EH (cell line): ENCODE measurements around the gene PLA2G6.
"Not testable (repeated sequence)": the region's sequence is repeated elsewhere in the genome, so short reads cannot be mapped to it uniquely, and the experiment has no call there.

Source experiments
- DNase-seq: peaks from one replicate; pipeline ENCODE4 v3.0.0-alpha.2; 2015; ENCODE audit warnings: low read depth

The PLA2G6 gene

DNA sequence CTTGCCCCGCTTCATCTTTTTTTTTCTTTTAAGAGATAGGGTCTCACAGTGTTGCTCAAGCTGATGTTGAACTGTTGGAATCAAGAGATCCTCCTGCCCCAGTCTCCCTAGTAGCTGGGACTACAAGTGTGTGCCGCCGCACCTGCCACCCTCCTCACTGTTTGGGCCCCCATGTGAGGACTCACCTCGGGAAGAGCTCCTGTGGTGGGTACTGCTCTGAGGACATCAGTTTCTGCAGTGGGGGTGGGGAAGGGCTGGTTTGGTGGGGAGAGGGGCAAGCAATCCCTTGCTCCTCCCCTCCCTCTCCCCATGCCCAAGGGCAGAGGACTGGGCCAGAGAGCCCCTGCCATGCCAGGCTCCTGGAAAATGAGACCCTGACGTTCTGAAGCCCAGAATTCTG is 96.1 kb downstream of the PLA2G6 start:
- DNase-seq, result no peak

DNA sequence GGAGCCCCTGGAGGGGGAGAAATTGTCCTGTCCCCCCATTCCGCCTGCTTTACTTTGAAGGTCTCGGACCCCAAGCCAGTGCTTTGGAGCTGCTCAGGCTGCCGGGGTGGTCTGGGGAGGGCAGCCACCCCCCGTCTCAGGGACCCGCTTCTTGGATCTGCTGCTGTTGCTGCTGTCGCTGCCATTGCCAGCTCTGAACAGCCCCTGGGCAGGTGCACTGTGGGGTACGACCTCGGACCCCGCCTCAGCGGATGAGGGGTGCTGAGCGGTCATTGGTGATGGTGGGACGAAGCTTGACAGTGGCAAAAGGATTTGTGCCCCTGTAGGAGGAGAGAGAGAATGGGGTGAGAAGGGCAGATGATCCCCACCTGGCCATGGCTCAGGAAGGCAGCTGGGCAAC is 96.6 kb downstream of the PLA2G6 start:
- DNase-seq, result no peak

DNA sequence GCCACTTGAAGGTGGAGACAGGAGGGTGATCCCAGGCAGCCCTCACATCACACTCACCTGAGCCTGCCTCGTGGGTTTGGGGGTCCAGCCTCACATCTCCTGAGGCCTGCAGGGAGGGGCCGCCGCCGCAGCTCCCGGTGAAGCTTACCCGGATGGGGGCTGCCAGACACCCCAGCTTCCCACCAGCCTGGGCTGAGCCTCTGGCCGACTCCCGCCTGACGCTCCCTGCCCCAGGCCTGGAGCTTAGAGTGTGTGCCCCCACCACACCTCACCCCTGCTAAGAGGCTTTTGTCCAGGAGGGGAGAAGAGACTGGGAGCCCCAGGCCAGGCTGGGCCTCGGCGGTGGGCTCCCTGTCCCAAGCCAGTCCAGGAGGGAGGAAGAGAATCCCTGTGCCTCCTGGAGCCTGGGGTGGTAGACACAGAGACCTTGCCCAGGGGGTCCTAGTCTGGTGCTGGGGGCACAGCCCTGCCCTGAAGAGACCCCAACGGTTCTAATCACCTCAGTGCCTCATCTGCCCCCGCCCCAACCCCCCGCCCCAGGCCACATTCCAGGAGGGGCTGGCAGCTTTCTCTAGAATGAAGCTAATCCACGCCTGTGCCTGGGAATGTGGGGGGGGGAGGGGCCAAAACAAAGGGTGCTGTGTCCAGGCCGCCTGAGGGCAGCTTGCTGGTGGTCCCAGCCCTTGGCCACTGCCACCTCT is 97.5 kb downstream of the PLA2G6 start, which contains the start of gene SLC16A8:
Gene SLC16A8, minus strand, starts transcription at position 254 of the 701 bp plus-strand sequence. CDS start 1,311 bp downstream, outside the sequence.
- no peak for DNase-seq

DNA sequence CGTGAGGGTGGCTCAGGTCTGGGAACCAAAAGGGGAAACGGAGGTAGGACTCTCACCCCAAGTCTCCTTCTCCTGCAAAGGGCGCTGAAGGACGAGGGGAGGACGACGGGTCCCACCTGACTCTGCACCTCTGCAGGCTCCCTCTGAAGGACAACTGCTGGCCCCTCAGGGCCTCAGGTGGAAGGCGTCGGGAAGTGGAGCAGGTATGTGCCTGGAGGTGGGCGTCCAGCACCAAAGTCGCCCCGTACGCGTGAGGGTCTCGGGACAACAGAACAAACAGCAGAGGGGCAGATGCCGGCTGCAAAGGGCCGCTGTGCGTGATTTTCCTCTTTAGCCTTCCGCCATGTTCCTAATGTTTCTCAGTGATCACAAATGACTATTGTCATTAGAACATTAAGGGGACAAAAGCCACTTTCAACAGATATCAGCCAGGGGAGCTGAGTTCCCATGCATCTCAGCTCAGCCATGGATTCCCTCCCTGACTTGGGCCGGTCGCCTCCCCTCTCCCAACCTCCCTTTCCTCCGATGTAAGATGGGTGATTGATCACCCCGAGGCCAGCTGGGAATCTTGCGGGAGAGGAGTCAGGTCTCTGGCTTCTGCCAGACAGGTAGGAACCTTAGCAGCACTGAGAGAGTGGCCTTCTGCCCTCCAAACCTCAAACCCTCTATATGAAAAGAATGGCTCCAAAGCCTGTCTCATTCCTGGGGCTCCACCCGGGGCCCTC is 98.5 kb downstream of the PLA2G6 start:
- DNase-seq, result no peak

DNA sequence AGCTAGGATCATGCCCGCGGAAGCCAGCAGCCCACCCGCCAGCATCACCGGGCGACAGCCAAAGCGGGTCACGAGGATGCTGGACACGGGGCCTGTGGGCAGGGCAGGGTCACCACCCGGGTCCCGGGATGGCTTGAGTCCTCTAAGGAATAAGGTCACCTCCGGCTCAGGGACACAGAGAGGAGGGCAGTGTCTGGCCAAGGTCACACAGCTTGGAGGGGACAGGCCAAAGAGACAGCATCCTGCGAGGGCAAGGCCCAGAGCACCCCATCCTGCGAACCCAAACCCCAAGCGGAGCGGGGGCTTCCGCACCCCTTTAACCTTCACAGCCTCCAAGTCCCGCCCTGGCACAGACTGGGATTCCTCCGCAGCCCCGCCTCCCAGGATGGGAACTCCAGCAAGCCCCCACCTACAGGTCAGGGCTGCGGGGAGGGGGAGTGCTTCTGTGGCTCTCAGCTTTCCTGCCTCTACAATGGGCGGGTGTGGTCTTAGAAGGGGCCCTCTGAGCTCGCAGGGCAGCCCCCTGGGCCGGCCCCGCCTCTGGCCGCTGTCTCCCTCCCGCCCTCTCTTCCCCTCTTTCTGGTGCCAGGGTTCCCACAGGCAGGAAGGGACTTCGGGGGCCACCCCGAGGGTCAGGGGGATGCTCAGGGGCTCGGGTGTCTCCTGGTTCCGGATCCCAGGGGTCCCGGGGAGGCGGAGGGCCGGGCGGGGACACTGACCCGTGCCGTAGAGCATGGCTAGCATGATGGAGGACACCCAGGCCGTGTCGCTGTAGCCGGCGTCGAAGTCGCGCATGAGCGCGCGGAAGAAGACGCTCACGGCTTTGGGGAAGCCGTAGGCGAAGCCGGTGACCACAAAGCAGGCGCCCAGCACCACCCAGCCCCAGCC is 99.4 kb downstream of the PLA2G6 start:
- no peak for DNase-seq

DNA sequence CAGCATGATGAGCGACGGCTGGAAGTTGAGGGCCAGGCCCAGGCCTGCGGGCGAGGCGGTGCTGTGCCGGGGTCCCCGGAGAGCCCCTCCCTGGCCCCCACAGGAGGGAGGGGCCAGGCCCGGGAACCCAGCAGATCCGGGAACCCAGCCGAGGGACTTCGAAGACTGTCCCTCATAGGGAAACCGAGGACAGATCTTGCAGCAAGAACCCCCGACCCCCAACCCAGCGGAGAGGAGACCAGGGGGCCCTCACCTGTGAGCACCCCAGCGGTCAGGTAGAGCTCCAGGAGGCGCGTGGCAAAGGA is 100.0 kb downstream of the PLA2G6 start:
- DNase-seq, result no peak

DNA sequence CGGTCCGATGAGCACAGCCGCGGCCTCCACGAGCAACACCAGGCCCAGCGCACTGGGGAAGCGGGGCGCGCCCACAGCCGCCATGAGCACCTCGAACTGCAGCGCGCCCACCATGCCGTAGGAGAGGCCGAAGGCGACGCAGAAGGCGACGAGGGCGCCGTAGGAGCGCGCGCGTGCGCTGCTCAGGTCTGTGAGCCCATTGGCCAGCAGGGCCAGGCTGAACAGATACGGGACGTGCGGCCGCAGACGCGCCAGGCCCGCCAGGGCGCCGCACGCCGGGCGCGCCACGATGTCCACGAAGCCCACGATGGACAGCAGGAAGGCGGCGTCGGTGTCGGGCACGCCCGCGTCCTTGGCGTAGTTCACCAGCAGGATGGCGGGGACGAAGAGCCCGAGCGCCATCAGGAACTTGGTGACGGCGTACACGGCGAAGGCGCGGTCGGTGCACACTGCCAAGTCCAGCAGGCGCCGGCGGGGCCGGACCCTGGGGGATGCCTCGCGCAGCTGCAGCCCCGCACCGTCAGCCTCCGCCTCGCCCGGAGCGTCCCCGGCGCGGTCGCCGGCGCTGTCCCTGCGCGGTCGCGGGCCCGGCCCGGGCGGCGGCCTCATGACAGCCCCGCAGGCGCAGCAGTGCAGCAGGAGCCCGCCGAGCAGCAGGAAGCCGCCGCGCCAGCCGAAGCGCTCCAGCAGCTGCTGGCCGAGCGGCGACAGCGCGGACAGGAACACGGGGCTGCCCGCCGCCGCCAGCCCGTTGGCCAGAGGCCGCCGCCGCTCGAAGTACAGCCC is 100.6 kb downstream of the PLA2G6 start:
- peak; percentile 52 for DNase-seq

DNA sequence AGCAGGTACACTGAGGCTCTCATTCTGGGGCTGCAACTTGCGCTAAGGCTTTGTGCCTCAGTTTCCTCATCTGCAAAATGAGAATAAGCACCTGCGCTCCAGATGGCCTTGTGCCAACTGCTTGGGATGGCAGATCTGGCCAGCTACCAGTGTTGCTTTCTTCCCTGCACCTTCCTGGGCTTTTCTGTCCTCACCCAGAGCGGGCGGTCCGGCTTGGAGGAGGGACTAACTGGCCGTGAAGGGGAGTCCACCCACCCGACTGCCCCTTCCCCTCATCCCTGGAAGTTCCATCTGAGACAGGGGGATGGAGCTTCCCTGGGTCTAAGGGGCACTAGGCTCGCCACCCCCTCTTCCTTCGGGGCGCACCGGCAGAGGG is 101.2 kb downstream of the PLA2G6 start:
- no peak for DNase-seq

DNA sequence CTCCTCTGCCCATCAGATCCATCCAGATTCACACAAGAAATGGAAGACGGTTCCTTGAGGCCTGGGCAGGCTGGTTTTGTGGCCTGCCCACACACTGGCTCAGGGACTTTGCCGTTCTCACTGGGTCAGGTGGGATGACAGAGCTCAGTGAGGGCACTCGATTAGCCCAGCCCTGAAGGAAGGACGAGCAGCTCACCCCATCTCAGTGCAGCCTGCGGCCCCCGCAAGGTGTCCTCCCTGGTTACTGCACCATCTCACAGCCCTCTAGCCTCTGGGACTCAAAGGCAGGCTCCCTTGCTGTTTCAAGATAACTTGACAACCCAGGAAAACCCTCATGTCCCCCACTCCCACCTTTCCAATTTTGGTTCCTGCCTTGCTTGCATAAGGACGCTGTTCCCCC is 101.8 kb downstream of the PLA2G6 start:
- no peak for DNase-seq

DNA sequence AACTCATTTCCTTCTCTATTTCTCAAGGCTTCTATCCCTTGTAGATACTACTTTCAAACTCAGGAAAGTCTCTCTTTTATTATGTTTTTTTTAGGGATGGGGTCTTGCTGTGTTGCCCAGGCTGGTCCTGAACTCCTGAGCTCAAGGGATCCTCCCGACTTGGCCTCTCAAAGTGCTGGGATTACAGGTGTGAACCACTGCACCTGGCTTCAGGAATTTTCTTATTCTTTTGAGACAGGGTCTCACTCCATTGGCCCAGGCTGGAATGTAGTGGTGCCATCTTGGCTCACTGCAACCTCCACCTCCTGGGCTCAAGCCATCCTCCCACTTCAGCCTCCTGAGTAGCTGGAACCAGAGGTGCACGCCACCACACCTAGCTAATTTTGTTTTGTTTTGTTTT is 102.4 kb downstream of the PLA2G6 start:
- not testable (repeated sequence) for DNase-seq

DNA sequence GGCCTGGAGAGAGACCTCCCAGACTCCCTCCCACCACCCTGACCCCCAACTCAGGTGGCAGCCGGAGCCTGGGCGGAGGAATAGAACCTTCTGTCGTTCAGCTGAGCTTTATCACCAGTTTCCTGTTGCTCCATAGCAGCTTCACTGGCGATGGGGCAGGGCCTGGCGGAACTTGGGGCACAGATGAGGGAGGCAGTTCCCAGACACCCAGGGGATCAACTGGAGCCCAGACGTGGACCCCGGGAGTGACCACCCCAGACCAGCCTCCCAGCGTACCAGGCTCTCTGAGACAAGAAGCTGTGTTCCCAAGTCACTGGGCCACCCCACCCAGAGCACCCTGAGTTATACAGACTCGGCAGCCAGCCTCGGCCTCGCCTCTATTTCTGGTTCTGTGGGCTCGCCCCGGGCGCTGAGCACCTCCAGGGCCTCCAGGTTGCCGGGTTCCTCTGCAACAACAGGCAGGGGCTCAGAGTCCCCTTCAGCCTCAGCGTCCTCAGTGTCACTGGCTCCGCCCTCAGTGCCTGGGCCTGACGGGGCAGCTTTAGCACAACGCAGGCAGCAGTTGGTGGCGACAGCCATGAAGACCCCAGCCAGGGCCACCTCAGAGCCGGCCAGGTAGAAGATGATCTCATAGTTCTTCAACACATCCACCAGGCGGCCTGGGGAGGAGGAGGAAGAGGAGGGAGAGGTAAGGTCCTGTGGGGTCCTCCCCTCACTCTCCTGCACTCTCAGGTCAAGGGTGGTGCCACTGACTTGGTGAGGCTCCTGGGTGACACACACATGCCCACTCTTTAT is 103.4 kb downstream of the PLA2G6 start:
- DNase-seq, result no peak

DNA sequence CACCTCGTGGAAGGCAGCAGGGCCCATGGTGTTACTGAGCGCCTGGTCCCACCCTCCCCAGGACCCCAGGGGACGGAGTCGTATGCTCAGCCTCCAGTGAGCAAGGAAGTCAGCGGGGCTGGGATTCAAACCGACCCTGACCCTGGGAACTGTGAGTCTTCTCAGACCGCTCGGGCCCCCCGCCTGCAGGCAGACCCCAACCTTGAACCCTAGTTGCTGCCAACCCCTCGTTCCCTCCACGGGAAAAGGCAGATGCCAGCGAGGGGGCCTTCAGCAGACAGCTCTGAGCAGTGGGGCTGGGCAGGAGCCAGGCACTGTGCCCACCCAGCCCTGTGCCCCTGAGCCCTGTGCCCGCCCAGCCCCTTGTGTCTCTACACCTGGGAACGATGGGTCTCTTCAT is 104.0 kb downstream of the PLA2G6 start:
- no peak for DNase-seq

DNA sequence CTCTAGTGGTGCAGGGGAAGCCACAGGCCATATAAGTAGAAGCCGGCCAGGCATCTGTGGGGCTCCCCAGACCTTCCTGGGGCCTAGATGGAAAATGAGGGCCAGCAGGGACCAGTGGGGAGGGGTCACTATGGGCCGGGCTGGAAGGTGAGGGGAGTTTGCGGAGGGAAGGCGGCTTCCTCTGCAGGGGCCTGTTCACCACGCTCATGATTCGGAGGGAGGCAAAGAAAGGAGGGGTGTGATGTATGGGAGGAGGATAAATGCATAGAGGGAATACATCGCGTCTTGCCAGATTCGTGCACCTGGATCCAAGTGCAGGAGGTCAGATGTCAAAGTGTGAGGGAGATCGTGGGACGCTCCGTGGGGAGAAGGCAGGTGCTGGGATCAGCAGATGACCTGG is 104.5 kb downstream of the PLA2G6 start:
- DNase-seq, result no peak

DNA sequence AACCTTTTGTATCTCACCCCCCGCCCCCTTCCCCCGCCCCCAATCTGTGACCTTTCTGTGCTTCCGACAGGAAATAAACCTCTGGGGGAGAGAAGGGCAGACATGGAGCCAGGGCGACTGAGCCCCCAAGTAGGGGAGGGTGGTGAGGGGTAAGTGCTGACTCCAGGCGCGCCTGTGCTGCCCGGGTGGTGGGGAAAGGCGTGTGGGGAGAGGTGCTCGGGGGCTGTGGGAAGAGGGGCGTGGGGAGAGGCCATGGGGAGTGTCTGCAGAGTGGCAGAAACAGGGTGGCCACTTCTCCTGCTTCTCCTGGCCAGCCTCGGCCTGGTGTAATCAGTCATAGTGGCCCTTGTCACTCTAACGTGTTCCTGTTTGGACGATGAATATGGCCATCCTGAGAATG is 105.7 kb downstream of the PLA2G6 start:
- DNase-seq, result no peak

DNA sequence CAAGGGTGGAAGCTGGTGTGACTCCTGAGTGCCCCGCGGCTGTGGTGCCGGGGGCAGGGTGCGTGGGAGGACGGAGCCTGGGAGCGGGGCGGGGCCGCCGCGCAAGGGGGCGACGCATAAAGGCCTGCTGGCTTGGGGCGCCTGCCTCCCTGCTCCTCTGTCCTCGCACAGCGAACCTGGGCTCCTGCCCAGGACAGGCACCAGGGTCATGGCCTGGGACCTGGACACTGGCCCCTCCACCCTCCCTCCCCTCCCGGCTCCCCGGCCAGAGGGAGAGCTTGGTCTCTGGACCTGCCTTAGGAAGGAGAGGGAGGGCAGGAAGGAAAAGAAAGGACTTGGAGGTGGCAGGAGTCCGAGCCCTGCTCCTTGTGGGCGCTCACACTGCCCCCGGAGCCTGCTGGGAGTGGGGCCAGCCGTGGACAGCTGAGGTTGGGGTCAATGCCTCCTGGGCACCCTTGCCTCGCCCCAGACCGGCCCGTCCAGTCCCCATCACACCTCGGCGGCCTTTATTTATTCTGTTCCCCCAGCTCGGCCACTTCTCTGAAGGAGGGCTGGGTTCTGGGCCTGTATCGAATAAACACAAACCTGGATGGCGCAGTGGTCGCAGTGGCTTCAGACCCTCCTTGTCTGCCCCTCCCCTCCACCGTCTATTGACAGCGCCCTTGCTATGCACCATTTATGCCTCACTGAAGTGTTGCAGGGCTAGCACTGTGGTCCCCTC is 106.4 kb downstream of the PLA2G6 start:
- no peak for DNase-seq

DNA sequence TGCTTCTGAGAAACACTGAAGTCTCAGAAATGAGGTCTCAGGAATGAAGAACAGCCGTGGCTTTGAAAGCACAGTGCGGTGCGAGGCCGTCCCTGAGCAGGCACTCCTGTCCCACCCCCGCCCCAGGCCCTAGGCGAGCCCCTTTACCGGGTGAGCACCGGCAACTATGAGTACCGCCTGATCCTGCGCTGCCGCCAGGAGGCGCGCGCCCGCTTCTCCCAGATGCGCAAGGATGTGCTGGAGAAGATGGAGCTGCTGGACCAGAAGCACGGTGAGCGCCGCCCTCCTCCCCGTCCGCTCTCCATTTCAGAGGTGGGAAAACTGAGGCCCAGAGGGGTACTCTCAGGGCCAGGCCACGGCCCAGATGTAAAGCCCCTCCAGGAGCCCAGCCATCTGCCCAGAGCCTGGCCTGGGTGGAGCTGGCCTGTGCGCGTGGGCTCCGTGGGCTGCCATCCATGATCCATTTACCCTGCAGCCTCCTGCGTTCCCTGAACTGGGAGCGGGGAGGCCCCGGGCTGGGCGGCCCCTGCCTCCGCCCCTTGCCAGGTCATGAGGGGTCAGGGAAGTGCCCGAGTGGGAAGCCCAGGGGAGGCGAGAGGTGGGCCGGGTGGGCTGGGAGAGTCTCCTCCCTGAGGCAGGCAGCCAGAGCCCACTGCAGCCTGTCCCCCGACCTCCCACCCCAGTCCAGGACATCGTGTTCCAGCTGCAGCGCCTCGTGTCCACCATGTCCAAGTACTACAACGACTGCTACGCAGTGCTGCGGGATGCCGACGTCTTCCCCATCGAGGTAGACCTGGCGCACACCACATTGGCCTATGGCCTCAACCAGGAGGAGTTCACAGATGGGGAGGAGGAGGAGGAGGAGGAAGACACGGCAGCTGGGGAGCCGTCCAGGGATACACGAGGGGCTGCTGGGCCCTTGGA is 107.2 kb downstream of the PLA2G6 start:
- DNase-seq, result peak; percentile 47

DNA sequence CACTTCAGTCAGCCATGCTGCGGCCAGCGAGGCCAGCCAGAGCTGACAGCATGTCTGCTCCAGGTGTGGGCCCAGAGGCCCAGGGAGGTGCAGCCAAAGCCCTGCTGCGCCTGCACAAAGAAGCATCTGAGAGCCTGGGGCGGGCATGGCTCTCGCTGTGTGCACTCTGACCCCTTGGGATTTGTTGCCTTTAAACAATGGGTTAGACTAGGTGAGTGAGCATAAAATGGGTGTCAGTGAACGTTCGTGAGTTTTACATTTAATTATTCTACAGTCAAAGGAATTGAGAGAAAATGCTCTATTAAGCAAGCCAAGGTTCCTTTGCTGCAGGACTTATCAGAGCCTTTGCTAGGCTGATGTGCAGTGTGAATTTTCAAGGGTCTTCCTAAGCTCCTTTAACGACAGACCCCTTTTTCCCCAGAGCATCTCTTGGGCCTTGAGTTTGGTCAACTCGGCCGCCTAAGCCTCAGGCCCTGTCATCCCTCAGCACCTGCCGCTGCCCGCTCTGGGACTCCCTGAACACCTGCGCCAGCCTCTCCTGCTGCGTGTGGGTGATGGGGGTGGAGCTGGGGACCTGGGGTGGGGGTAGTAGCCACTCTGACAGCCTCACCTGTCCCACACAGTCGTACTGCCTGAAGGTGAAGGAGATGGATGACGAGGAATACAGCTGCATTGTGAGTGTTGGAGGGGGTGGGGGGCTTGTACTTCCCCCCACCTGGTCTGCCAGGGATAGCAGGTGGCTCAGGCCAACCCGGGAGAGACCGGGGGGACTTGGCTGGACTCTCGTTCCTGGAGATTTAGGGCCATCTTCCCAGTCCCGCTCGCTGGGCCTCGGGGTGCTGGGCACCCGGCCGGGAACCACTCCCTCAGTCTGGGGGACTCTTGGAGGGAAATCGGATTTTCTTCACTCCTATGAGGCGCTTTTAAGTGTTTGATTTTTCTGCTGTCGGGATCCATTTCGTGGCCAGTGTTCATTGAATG is 108.2 kb downstream of the PLA2G6 start:
- no peak for DNase-seq
